SK-N-SH (cell line): ENCODE results near the gene DCLRE1B. TPM values are rescaled to one million over a fixed set of nuclear protein-coding genes. Genes with fewer than 3 reads are reported as not detected.

Source experiments
- CTCF ChIA-PET: fragments of 300-600, 350-600 bp; formaldehyde crosslinking; extraction: SDS; loops from one replicate; lab custom pipeline; 2021; lab: Yijun Ruan, JAX
- POLR2A ChIA-PET: fragments of 350-600 bp; sonication (Branson Sonifier 250); formaldehyde crosslinking; extraction: SDS; loops from one replicate; lab custom pipeline; 2020; ENCODE audit warnings: antibody characterized with exemption, inconsistent platforms; lab: Yijun Ruan, JAX
- DNase-seq: peaks from one replicate; pipeline ENCODE4 v3.0.0; 2012
- H2AFZ ChIP-seq: fragments of 200-600 bp; sonication (generic); 2 replicates; pipeline ENCODE4 v1.8.1; 2016; ENCODE audit warnings: antibody characterized with exemption, mild to moderate bottlenecking, low read depth
- H3F3A ChIP-seq: fragments of 200-600 bp; sonication (generic); replicated peaks from 2 replicates; pipeline ENCODE3; 2016; ENCODE audit warnings: antibody characterized with exemption, mild to moderate bottlenecking; ENCODE audit not compliant: insufficient read depth
- H3K27ac ChIP-seq, 2 experiments: fragments of 200-500 bp in 1 of 2; fragments of 200-600 bp in 1 of 2; sonication (Bioruptor generic) in 1 of 2; sonication (generic), shearing (Covaris generic) in 1 of 2; 2 replicates each; pipeline versions ENCODE4 v1.5.1 to v1.6.1; 2014 to 2016; ENCODE audit warnings: low read depth in 2 of 2, inconsistent platforms in 1 of 2, low read length in 1 of 2, mild to moderate bottlenecking in 1 of 2, mixed read lengths in 1 of 2
- H3K27me3 ChIP-seq: fragments of 200-600 bp; sonication (generic), shearing (Covaris generic); 2 replicates; pipeline ENCODE4 v1.6.1; 2016; ENCODE audit warnings: mixed run types; ENCODE audit not compliant: insufficient read depth
- H3K36me3 ChIP-seq, 2 experiments: fragments of 200-500 bp in 1 of 2; fragments of 200-600 bp in 1 of 2; sonication (Bioruptor generic) in 1 of 2; sonication (generic) in 1 of 2; replicated peaks in 1 of 2; 2 replicates each; pipeline versions ENCODE3 to v1.5.1; 2014 to 2016; ENCODE audit warnings: low read length in 1 of 2, mild to moderate bottlenecking in 1 of 2; ENCODE audit not compliant: insufficient read depth in 2 of 2, control insufficient read depth in 1 of 2
- H3K4me1 ChIP-seq, 2 experiments: fragments of 200-500 bp in 1 of 2; fragments of 200-600 bp in 1 of 2; sonication (Bioruptor generic) in 1 of 2; sonication (generic), shearing (Covaris generic) in 1 of 2; 2 replicates each; pipeline versions ENCODE4 v1.5.1 to v1.6.1; 2014 to 2016; ENCODE audit warnings: low read depth in 1 of 2, low read length in 1 of 2, mixed run types in 1 of 2; ENCODE audit not compliant: insufficient read depth in 2 of 2, control insufficient read depth in 1 of 2
- H3K4me2 ChIP-seq: fragments of 200-600 bp; sonication (generic), shearing (Covaris generic); 2 replicates; pipeline ENCODE4 v1.6.1; 2017; ENCODE audit warnings: mixed run types
- H3K4me3 ChIP-seq, 2 experiments: fragments of 200-500 bp in 1 of 2; fragments of 200-600 bp in 1 of 2; sonication (Bioruptor generic) in 1 of 2; sonication (generic), shearing (Covaris generic) in 1 of 2; 2 replicates each; pipeline versions ENCODE4 v1.5.1 to v1.8.1; 2014 to 2016; ENCODE audit warnings: low read depth in 2 of 2, inconsistent platforms in 1 of 2, low read length in 1 of 2, mild to moderate bottlenecking in 1 of 2, mixed read lengths in 1 of 2, moderate library complexity in 1 of 2
- H3K79me2 ChIP-seq: fragments of 200-600 bp; sonication (generic); 2 replicates; pipeline ENCODE4 v1.8.1; 2017; ENCODE audit warnings: mild to moderate bottlenecking; ENCODE audit not compliant: insufficient read depth
- H3K9ac ChIP-seq: fragments of 200-600 bp; sonication (generic); 2 replicates; pipeline ENCODE4 v1.6.1; 2017; ENCODE audit warnings: mixed run types
- H3K9me2 ChIP-seq: fragments of 200-600 bp; sonication (generic); 2 replicates; pipeline ENCODE4 v1.6.1; 2017; ENCODE audit warnings: mixed run types
- H3K9me3 ChIP-seq: fragments of 200-600 bp; sonication (generic); 2 replicates; pipeline ENCODE4 v1.6.1; 2017; ENCODE audit warnings: mixed run types, mild to moderate bottlenecking, moderate library complexity
- H4K20me1 ChIP-seq: fragments of 200-600 bp; sonication (generic); 2 replicates; pipeline ENCODE4 v1.6.1; 2017; ENCODE audit warnings: mild to moderate bottlenecking, mixed run types; ENCODE audit not compliant: insufficient read depth
- CHD2 ChIP-seq: fragments of 150-350 bp; IDR thresholded peaks from 2 replicates; pipeline ENCODE4 v1.6.1; 2018; ENCODE audit warnings: low read length; ENCODE audit not compliant: partially characterized antibody
- ELF1 ChIP-seq: IDR thresholded peaks from 2 replicates; pipeline ENCODE4 v1.4.0; 2012
- FOSL2 ChIP-seq: IDR thresholded peaks from 2 replicates; pipeline ENCODE4 v1.4.0; 2012; ENCODE audit warnings: low read depth, mild to moderate bottlenecking, moderate library complexity, borderline replicate concordance
- FOXJ3 ChIP-seq: sonication (generic); formaldehyde crosslinking; IDR thresholded peaks from 2 replicates; pipeline ENCODE4 v1.5.1; 2020; ENCODE audit warnings: mild to moderate bottlenecking, missing genetic modification reagents
- FOXM1 ChIP-seq: IDR thresholded peaks from 2 replicates; pipeline ENCODE4 v1.4.0; 2012; ENCODE audit warnings: low read depth, mild to moderate bottlenecking
- GATA2 ChIP-seq: sonication (generic); formaldehyde crosslinking; IDR thresholded peaks from 2 replicates; pipeline ENCODE4 v1.5.0; 2020; ENCODE audit warnings: mild to moderate bottlenecking, missing genetic modification reagents
- IRF3 ChIP-seq: fragments of 150-350 bp; IDR thresholded peaks from 2 replicates; pipeline ENCODE4 v1.6.1; 2016; ENCODE audit warnings: mild to moderate bottlenecking, low read depth, low read length
- JUND ChIP-seq: IDR thresholded peaks from 2 replicates; pipeline ENCODE4 v1.4.0; 2012
- MEF2A ChIP-seq: IDR thresholded peaks from 2 replicates; pipeline ENCODE4 v1.4.0; 2012; ENCODE audit warnings: low read depth, borderline replicate concordance
- MXI1 ChIP-seq: IDR thresholded peaks from 2 replicates; pipeline ENCODE4 v1.6.1; 2012; ENCODE audit warnings: mild to moderate bottlenecking, low read depth, low read length, improper control_type of control experiment
- NRF1 ChIP-seq: IDR thresholded peaks from 2 replicates; pipeline ENCODE4 v1.6.1; 2012; ENCODE audit warnings: low read depth, mild to moderate bottlenecking, low read length
- PBX3 ChIP-seq: IDR thresholded peaks from 2 replicates; pipeline ENCODE4; 2012
- POLR2AphosphoS5 ChIP-seq: IDR thresholded peaks from 2 replicates; pipeline ENCODE4 v1.6.1; 2012; ENCODE audit warnings: low read depth, low read length
- REST ChIP-seq: IDR thresholded peaks from 2 replicates; pipeline ENCODE4 v1.6.1; 2012; ENCODE audit warnings: mild to moderate bottlenecking, low read depth, low read length, moderate library complexity
- RXRA ChIP-seq: IDR thresholded peaks from 2 replicates; pipeline ENCODE4 v1.4.0; 2012; ENCODE audit warnings: low read depth, mild to moderate bottlenecking, borderline replicate concordance
- SIN3A ChIP-seq: IDR thresholded peaks from 2 replicates; pipeline ENCODE4 v1.6.1; 2012; ENCODE audit warnings: low read depth, mild to moderate bottlenecking, low read length, moderate library complexity, borderline replicate concordance
- TCF12 ChIP-seq: IDR thresholded peaks from 2 replicates; pipeline ENCODE4 v1.4.0; 2012
- TEAD4 ChIP-seq: IDR thresholded peaks from 2 replicates; pipeline ENCODE4 v1.4.0; 2012; ENCODE audit warnings: mild to moderate bottlenecking, borderline replicate concordance; ENCODE audit not compliant: insufficient read depth
- WGBS: methylation state at CpG from one replicate; pipeline ENCODE4 v1.1.6; 2017; ENCODE audit warnings: low lambda C conversion rate; 5-methylcytosine and 5-hydroxymethylcytosine counted together
- polyA plus RNA-seq, 3 experiments: library from polyadenylated mRNA; depleted of rRNA; stranded (reverse); fragments of >200 nt; gene quantifications; 2 replicates each; pipeline ENCODE4 v1.2.3, GENCODE V29; 2012
- TF ChIP-seq, protein P1 (sequence below): fragments of 200-600 bp; sonication (generic); IDR thresholded peaks from 2 replicates; pipeline ENCODE4 v1.6.1; 2017; ENCODE audit warnings: antibody characterized with exemption, mild to moderate bottlenecking, moderate library complexity

The DCLRE1B gene
- polyA plus RNA-seq, 1 of the 3 experiments (the other 2 are of a cell fraction), result 3.0 TPM

- TF ChIP-seq REST (no peak), ELF1 (no peak)
Measured at GRCh38 chr1:113934511-113935055, 29.5 kb downstream of the DCLRE1B start (continued).

GRCh38 chr1:113935176-113935575, 30.1 kb downstream of the DCLRE1B start:
- ChIA-PET CTCF (interaction anchor here (1.1 to 1.4 kb wide), 2 partner anchors 14 to 28 kb away, joined by 4 to 6 read pairs; no protein-coding TSS in a partner anchor), POLR2A (no interaction called here)
- Histone ChIP-seq H3F3A (no peaks in the 10 kb centered on the region), H3K4me2 (no peak overlapping the region), H3K79me2 (peaks cover 97% of the 10 kb centered on the region), H4K20me1 (peaks cover 94% of the 10 kb centered on the region), H3K27me3 (no peaks in the 10 kb centered on the region), H3K36me3 (no peaks in the 10 kb centered on the region), H3K4me3 (no peak overlapping the region), H3K9me2 (no peaks in the 10 kb centered on the region), H3K9me3 (no peaks in the 10 kb centered on the region), H3K4me1 (peaks cover 8 to 22% of the 10 kb centered on the region in 2 experiments), H2AFZ (no peak overlapping the region), H3K9ac (no peak overlapping the region), H3K27ac (no peak overlapping the region)
- WGBS, result 100% methylated on average over 1 of the region's 1 CpG
- DNase-seq, result no peak
- TF ChIP-seq CHD2 (no peak), SIN3A (no peak), RXRA (no peak), FOSL2 (no peak), TCF12 (no peak), NRF1 (no peak), REST (no peak), FOXM1 (no peak), FOXJ3 (CRISPR knock-in tag) (no peak), GATA2 (CRISPR knock-in tag) (no peak), POLR2AphosphoS5 (no peak), MEF2A (no peak), IRF3 (no peak), PBX3 (no peak), JUND (no peak), TEAD4 (no peak), MXI1 (no peak)
- TF ChIP-seq, protein P1, sequence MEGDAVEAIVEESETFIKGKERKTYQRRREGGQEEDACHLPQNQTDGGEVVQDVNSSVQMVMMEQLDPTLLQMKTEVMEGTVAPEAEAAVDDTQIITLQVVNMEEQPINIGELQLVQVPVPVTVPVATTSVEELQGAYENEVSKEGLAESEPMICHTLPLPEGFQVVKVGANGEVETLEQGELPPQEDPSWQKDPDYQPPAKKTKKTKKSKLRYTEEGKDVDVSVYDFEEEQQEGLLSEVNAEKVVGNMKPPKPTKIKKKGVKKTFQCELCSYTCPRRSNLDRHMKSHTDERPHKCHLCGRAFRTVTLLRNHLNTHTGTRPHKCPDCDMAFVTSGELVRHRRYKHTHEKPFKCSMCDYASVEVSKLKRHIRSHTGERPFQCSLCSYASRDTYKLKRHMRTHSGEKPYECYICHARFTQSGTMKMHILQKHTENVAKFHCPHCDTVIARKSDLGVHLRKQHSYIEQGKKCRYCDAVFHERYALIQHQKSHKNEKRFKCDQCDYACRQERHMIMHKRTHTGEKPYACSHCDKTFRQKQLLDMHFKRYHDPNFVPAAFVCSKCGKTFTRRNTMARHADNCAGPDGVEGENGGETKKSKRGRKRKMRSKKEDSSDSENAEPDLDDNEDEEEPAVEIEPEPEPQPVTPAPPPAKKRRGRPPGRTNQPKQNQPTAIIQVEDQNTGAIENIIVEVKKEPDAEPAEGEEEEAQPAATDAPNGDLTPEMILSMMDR, result no peak
